SK-N-MC (cell line): ENCODE data around the gene IP6K2.

Experiments
- DNase-seq: peaks from one replicate; pipeline ENCODE4 v3.0.0-alpha.2; 2011; ENCODE audit warnings: low read depth, low spot score
- H3K27ac ChIP-seq: fragments of 200-600 bp; sonication (generic); 2 replicates; pipeline ENCODE4 v1.5.1; 2016; ENCODE audit warnings: mixed run types
- H3K36me3 ChIP-seq: fragments of 200-600 bp; sonication (generic); 2 replicates; pipeline ENCODE4 v1.6.1; 2017; ENCODE audit warnings: antibody characterized with exemption, low read length, mixed read lengths; ENCODE audit not compliant: insufficient read depth
- H3K4me3 ChIP-seq: fragments of 200-600 bp; sonication (generic); 2 replicates; pipeline ENCODE4 v1.5.1; 2016
- H3K9ac ChIP-seq: fragments of 200-600 bp; sonication (generic); 2 replicates; pipeline ENCODE4 v1.8.0; 2017; ENCODE audit warnings: mixed run types, mixed read lengths; ENCODE audit not compliant: insufficient read length
- H3K9me3 ChIP-seq: fragments of 200-600 bp; sonication (generic); 2 replicates; pipeline ENCODE4 v1.6.1; 2017; ENCODE audit warnings: low read depth, mild to moderate bottlenecking, antibody characterized with exemption, low read length, moderate library complexity, mixed read lengths
- EZH2 ChIP-seq: fragments of 200-600 bp; sonication (generic); IDR thresholded peaks from one replicate; pipeline ENCODE4 v1.6.1; 2017; ENCODE audit warnings: antibody characterized with exemption
- FOXP2 ChIP-seq: optimal IDR thresholded peaks from 2 replicates; pipeline ENCODE3; 2011; ENCODE audit warnings: mild to moderate bottlenecking, moderate library complexity; ENCODE audit not compliant: insufficient read depth; ENCODE audit errors: extremely low read length, control extremely low read depth
- POLR2AphosphoS5 ChIP-seq: IDR thresholded peaks from 2 replicates; pipeline ENCODE4 v1.6.1; 2012; ENCODE audit warnings: mild to moderate bottlenecking, low read depth, low read length, borderline replicate concordance

IP6K2 gene

GRCh38 chr3:48685603-48686511, 31.2 kb downstream of the IP6K2 start, which contains the start of gene NCKIPSD:
NCKIPSD (minus strand) TSS chr3:48685915; CDS start chr3:48685807, 108 bp downstream.
- Histone ChIP-seq H3K9ac (peak within 1 kb of the TSS; percentile 78), H3K27ac (no peak within 1 kb of the TSS), H3K36me3 (peaks cover 18% of the 10 kb centered on the region; the same call in 1 of the 2 replicates), H3K4me3 (peak within 1 kb of the TSS; percentile 81), H3K9me3 (no peaks in the 10 kb centered on the region)
- DNase-seq = no peak
- TF ChIP-seq POLR2AphosphoS5 = peak; percentile 84; the same call in 1 of the 2 replicates
- no peak for TF ChIP-seq EZH2
- TF ChIP-seq FOXP2 = no peak

GRCh38 chr3:48685293-48685602, 31.8 kb downstream of the IP6K2 start:
- Histone ChIP-seq H3K36me3 (peaks cover 18% of the 10 kb centered on the region; the same call in 1 of the 2 replicates), H3K4me3 (peak overlapping the region; percentile 81), H3K9me3 (no peaks in the 10 kb centered on the region), H3K27ac (no peak overlapping the region), H3K9ac (peak overlapping the region; percentile 78)
- no peak for DNase-seq
- TF ChIP-seq EZH2 = no peak
- TF ChIP-seq POLR2AphosphoS5 = no peak
- no peak for TF ChIP-seq FOXP2

- Histone ChIP-seq H3K9me3 (no peaks in the 10 kb centered on the region), H3K27ac (no peak overlapping the region), H3K9ac (peak overlapping the region; percentile 20), H3K4me3 (peak overlapping the region; percentile 57), H3K36me3 (peaks cover 12% of the 10 kb centered on the region; the same call in 1 of the 2 replicates)
- no peak for DNase-seq
- TF ChIP-seq EZH2 (no peak), FOXP2 (no peak), POLR2AphosphoS5 (no peak)
Observed at GRCh38 chr3:48684480-48685143, 32.4 kb downstream of the IP6K2 start.

DNA sequence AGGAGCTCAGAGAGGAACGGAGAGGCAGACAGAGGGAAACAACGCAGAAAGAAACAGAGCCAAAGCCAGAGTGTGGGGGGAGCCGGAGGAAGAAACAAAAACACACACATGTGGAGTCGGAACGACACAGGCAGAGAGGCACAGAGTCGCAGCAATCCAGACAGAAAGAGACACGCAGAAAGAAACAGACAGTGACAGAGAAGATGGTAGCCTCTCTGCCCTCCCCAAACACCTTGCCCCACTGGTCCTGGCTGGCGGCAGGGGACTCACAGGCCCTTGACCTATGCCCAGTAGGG, 33.0 kb downstream of the IP6K2 start:
- Histone ChIP-seq H3K27ac (no peak overlapping the region), H3K9ac (peak overlapping the region; percentile 15)

DNA sequence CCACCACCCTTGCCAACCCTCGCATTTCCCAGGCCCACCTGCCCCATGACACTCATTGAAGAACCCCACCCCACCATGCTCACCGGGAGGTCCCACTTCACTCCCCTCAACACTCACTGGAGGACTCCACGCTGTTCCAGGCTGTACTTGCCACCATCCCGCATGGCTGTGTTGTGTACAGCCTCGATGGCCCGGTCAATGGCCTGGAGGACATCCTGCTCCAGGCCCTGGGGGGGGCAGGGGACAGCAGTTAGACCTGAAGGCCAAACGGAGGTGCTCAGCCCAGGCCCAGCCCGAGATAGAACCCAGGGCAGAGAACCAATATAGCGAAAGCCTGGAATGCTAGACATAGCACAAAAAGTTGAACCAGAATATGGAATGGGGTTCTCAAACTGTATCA, 34.2 kb downstream of the IP6K2 start:
- TF ChIP-seq FOXP2 (no peak), EZH2 (no peak), POLR2AphosphoS5 (no peak)
- no peaks in the 10 kb centered on the region; the same call in 1 of the 2 replicates for H3K36me3 ChIP-seq
- no peak for DNase-seq
- no peak overlapping the region for H3K9ac ChIP-seq
- no peak overlapping the region for H3K27ac ChIP-seq
- no peaks in the 10 kb centered on the region for H3K9me3 ChIP-seq
- peak overlapping the region; percentile 25; the same call in 1 of the 2 replicates for H3K4me3 ChIP-seq

More for the DNA sequence above, 33.0 kb downstream of the IP6K2 start:
- no peaks in the 10 kb centered on the region for H3K9me3 ChIP-seq
- DNase-seq = no peak
- TF ChIP-seq EZH2 (no peak), FOXP2 (no peak), POLR2AphosphoS5 (no peak)
- peaks cover 9% of the 10 kb centered on the region; the same call in 1 of the 2 replicates for H3K36me3 ChIP-seq
- 0 out of 2 replicates have a peak overlapping the region, but pooled peaks have one; percentile 57 for H3K4me3 ChIP-seq

DNA sequence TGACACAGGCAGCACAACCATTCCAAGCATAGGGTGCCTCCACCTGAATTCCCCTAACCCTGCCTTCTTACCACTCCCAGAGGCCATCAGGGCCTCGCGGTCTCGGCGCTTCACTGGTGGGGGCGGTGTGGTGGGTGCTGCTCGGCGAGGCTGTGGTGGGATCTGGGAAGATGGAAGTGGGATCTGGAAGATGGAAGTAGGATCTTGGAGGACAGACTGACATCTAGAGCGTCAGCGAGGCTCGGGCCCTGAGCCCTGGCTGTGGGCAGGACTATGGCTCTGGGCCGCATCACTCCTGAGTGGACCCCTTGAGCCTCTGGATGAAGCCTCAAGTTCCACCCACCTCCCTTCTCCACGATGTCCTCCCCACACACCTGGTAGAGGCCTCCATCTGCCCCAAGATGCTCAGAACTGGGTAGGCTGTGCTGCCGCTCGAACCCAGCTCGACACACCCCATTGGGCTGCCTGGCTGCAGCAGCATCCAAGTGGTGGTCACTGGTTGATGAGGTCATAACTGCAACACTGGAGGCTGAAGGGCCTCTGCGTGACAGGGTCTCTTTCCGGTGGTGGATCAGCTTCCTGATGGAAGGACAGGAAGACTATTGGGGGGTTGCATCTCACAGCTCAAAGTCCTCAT, 34.9 kb downstream of the IP6K2 start:
- no peak overlapping the region for H3K9ac ChIP-seq

GRCh38 chr3:48681541-48681880, 35.5 kb downstream of the IP6K2 start:
- TF ChIP-seq POLR2AphosphoS5 (no peak), EZH2 (no peak), FOXP2 (no peak)
- H3K36me3 ChIP-seq = no peaks in the 10 kb centered on the region; the same call in 1 of the 2 replicates
- DNase-seq = no peak

More for the DNA sequence above, 34.9 kb downstream of the IP6K2 start:
- Histone ChIP-seq H3K4me3 (no peak overlapping the region), H3K27ac (no peak overlapping the region), H3K36me3 (no peaks in the 10 kb centered on the region; the same call in 1 of the 2 replicates), H3K9me3 (no peaks in the 10 kb centered on the region)
- no peak for DNase-seq
- TF ChIP-seq EZH2 = no peak
- TF ChIP-seq POLR2AphosphoS5 = no peak
- no peak for TF ChIP-seq FOXP2

More at GRCh38 chr3:48681541-48681880, 35.5 kb downstream of the IP6K2 start:
- H3K4me3 ChIP-seq = no peak overlapping the region
- no peak overlapping the region for H3K27ac ChIP-seq
- H3K9ac ChIP-seq = no peak overlapping the region
- H3K9me3 ChIP-seq = no peaks in the 10 kb centered on the region
